NCI-H69 (cell line): ENCODE measurements around the gene LACRT.
"Not testable (repeated sequence)": the region's sequence is repeated elsewhere in the genome, so short reads cannot be mapped to it uniquely, and the experiment has no call there.

Experiments used
- DNase-seq: peaks from one replicate; lab custom pipeline; 2025; lab: John Stamatoyannopoulos, UW

LACRT gene

GRCh38 chr12:54639112-54639511, 4.4 kb upstream of the LACRT start:
- not testable (repeated sequence) for DNase-seq

DNA sequence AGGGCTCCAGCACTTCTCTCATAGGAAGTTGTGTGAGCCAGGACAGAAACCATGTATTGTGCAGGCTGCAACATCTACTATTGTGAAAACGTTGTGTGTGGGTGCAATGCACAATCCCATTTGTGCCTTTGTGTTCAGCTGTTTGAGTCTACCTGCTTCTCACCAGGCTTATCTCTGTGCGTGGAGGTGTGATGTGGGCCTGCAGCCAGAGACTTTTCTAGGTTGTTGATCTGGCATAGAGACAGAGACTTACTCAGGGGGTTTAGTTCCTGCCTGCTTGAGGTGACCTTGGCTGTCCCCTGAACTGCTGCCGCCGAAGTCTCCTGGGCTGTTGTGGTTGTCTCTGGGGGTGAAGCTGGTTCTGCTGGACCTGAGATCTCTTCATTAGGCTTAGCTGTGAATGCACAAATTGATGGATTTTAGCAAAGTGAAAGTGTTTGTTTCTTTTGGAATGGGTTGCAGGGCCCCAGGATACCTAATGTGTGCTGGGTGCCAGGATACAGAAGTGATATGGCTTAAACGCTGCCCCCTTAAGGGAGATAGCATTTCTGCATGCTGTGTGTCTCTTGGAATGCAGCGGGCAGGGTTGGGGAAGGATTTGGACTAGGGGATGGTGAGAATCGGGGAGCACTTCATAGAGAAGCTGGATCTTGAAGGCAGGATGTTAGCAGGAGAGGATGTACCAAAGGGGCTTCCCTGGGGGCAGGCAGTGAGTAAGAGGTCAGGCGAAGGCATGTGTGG, 2.5 kb downstream of the LACRT start:
- DNase-seq = no peak

DNA sequence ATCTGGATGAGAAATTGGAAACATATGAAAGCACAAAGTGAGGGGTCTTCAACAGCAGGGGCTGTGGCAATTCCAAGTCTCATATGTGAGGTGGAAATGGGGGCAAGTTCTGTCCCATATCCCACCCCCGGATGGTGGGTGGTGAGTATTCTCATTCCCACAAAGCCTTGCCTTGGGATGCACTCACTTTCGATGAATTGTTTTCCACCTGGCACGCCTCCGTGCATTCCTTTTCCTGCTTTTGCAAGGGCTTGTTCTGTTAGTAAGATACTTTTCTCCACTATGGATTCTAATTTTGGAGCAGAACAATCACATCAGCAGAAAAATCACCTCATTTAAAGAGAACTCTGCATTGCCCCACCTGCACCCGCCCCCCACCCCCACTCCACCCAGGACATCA, 3.1 kb downstream of the LACRT start:
- DNase-seq = no peak

- DNase-seq = no peak
Measured at GRCh38 chr12:54629925-54630324, 4.8 kb downstream of the LACRT start.

GRCh38 chr12:54628186-54628846, 6.4 kb downstream of the LACRT start:
- no peak for DNase-seq

- DNase-seq = no peak
Measured at GRCh38 chr12:54627304-54627703, 7.4 kb downstream of the LACRT start.

DNA sequence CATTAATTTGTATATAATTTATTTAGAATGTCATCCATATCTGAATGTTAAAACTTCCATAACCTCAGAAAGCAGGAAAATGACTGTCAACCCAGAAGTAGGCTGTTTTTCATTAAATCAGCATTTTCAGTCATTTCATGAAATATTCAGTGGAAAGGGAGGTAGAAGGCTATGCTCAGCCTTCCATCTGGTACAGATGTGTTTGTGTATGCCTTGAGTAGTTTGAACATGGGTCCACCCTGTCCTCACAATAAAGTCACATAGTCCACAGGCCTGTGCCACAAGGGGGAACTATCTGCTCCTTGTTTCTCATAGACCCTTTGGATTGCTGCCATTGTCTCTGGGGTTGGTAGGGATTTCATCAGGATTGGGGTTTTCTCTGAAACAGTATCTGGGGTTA, 9.1 kb downstream of the LACRT start:
- no peak for DNase-seq

- DNase-seq = no peak
Measured at GRCh38 chr12:54624315-54625279, 10.1 kb downstream of the LACRT start.

DNA sequence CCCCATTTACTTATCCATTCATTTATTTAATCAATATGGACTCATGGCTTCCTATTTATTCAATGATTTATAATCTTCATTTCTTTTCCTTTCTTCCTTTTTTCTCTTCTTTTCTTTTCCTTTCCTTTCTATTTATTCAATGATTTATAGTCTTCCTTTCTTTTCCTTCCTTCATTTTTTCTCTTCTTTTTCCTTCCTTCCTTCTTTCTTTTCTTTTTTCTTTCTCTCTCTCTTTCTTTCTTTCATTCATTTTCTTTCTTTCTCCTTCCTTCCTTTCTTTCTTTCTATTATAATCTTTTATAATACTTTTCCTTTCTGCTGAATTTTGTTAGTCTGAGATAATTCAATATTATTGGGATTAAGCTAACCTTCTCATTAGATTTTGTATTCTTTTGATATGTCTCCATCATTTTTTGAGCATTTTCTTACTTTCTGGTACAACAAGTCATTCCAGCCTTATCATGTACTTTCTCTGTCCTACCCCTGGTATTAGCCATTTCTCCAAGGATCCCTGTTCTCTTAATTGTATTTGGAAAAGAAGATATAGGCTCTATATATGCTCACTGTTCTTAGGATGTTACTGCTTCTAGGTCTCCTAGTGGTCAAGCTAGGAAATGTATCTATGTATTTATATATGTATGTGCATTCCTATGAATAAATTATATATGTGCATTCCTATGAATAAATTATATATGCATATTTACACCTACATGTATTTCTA, 12.1 kb downstream of the LACRT start:
- no peak for DNase-seq

DNA sequence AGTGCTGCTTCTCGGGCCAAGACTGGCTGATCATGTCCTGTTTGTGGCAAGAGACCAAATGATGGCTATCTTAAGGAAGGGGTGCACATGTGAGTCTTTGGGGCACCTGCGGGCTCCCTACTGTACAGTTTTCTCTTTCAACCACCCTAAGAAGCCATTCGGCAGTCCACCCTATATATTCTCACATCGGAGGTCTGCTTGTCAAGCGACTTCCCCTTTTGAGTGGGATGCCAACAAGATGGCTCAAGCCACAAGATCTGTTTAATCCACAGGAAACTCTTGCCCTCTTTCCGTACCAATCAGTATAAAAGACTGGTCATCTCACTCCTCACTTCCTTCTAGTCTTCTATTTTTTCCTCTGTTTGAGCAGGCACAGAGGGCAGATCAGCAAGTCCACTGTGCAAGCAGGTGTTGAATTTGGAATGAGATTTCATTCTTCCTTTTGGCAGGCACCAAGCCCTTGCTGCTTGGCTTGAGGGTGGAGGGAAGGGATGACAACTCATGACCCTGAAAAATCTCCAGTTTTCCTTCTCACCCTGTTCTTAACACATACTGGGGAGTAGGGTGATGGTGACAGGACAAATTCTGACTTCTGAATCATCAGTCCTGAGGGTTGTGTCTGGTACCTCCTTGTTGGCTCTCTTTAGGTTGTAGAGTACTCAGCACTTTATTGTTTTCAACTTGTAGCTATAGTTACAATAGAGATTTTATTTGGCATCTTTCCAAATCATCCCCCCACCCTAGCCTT, 17.6 kb downstream of the LACRT start:
- no peak for DNase-seq

DNA sequence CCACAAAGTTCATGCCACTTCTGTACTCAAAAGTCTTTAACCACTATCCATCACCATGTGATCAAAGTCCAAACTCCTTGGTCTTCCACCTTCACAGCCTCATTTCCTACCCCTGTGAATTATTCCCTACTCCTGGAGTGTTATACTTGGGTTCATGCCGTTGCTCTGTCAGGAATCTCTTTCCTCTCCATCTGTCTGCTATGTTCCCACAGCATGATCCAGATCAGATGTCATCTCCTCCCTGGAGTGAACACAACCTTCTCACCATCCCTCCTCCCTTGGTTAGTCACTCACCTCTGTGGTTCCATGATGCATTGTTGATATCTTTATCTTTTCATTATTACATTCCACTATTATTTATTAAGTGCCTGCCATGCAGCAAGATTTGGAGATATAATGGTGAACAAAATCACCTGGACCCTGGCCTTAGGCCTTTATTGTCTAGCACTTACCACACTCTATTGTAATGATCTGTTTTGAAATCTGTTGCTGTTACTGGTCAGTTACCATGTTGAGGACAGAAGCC, 22.4 kb downstream of the LACRT start:
- DNase-seq = no peak

DNA sequence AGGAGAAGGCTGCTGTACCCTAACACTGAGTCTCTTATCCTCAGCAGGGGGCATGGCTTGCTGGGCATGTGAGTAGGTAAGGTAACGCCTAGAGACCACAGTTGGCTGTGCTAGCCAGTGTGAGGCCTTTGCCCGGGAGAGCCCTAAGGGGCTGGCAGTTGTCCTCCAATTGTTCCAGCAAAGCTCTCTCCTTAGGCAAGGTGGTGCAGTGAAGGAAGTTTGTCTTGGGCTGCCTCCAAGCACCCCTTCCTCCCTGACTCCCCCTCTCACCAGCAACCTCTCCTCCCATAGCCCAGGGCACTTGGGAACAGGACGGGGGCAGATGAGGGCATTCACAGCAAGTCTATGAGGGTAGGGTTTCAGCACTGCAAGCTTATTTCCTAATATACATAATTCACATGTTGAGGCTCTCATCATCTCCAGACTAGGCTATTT, 23.0 kb downstream of the LACRT start:
- no peak for DNase-seq

DNA sequence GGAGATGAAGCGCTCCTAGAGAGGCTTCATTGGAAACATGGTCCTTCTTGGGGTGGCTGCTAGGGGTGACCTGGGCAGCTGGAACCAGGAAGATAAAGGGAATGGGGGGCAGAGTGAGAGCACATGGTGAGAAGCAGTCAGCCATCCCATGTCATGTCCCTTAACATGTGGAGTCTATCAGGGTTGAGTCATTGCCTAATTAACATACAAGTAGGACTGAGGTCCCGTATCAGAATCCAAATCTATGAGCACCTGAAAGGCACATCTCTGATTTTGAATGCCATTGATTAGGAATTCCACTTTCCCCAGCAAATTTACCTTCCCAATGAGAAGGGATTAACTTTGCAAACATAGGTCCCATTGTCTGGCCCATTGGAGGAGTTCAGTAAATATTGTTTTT, 25.9 kb downstream of the LACRT start:
- DNase-seq = no peak

DNA sequence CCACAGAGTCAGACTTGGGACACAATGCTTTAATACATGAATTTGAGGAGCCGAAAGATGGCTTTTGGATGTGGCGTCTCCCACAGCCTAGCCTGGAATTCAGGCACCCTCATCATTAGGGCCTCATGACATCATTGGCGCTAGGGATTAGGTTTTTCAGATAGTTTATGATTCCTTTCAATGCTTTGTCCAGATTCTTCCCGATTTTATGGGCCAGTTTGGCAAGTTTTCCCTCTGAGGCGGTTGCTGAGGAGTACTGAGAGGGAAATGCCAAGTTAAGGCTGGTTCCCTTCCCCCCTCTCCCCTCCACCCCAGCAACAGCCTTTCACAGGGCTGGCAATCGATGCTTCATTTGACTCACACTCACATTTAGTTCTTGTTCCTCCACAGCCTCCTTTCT, 26.5 kb downstream of the LACRT start:
- DNase-seq = no peak

GRCh38 chr12:54606556-54606955, 28.1 kb downstream of the LACRT start:
- DNase-seq = no peak

- DNase-seq = no peak
Measured at GRCh38 chr12:54605138-54605970, 29.3 kb downstream of the LACRT start.

DNA sequence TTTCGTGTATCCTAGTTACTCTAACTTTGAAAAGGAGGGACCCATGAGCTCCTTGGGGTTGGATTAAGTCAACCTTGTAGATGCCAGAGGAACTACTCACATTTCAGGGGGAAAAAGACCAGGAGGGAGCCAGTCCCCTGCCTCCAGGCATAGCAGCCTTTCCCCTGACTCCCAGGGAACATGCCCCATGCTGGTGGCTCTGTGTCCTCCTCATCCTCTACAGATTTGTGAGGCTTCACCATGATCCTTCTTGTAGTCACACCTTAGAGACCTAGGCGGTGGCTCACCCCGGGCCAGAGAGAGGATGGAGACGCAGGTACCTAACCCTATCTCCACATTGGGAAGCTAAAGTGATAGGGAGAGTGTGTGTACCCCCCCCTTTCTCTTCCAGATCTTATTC, 30.3 kb downstream of the LACRT start:
- DNase-seq = no peak

DNA sequence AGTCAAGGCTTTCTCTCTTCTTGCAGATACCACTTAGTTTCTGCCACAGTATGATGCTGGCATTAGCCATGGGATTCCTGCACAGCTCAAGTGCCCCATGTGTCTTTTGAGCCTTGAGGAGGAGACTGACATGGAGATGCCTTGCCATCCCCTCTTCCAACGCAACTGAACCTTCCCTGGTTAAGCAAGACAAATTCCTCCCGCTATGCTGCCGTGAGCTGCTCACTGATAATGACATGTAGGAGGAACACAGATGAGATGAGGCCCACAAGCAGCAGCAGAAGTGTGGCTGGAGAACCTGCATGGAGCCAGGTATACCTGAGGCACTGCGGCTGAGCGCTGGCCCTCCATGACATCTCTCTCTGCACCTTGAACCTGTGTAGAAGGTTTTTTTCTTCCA, 30.8 kb downstream of the LACRT start:
- no peak for DNase-seq

DNA sequence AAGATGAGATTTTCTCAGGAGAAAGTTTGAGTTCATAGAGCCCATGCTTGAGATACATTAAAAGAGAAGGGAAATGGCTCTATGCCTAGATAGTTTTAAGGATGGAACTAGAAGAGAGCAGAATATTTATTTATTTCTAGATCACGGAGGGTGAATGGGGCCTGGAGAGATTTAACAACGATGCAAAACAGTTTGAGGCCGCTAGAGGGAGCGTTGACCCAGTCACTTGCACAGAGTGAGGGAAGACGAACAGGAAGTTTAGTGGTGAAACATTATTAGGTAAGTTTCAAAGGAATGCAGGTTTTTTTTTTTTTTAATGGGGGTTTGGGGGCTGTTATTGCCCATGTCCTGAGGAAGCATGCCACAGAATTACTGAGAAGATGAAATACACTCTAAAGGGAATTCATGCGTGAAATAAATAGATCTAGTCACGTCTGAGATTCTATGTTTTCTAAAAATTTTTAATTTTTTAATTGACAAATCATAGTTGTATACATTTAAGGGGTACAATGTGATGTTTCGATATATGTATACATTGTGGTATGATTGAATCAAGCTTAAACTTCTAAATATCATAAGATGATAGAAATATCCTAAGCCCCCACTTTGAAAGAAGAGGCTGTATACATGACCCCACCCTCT, 31.4 kb downstream of the LACRT start:
- peak; percentile 55 for DNase-seq

- no peak for DNase-seq
Measured at GRCh38 chr12:54602661-54603060, 32.0 kb downstream of the LACRT start.
